Astrocyte of the spinal cord (primary cell): Measurements from ENCODE around the gene FXR2.
"Not testable (repeated sequence)": the region's sequence is repeated elsewhere in the genome, so short reads cannot be mapped to it uniquely, and the experiment has no call there.

Source experiments
- DNase-seq: peaks from one replicate; pipeline ENCODE4 v3.0.0; 2011; ENCODE audit warnings: low read depth, low spot score
- H3K4me3 ChIP-seq: 2 replicates; pipeline ENCODE4 v1.5.1; 2011; ENCODE audit warnings: low read depth, mild to moderate bottlenecking, low read length, moderate library complexity
- in situ Hi-C: cut with HindIII; loops from 2 replicates; pipeline ENCODE4 v1.10.0; 2017; ENCODE audit warnings: low sequenced_read_pairs
- TF ChIP-seq, protein P1 (sequence below): IDR thresholded peaks from 2 replicates; pipeline ENCODE4 v1.5.1; 2012; ENCODE audit warnings: low read depth, mild to moderate bottlenecking, low read length, inconsistent platforms

Gene FXR2

DNA sequence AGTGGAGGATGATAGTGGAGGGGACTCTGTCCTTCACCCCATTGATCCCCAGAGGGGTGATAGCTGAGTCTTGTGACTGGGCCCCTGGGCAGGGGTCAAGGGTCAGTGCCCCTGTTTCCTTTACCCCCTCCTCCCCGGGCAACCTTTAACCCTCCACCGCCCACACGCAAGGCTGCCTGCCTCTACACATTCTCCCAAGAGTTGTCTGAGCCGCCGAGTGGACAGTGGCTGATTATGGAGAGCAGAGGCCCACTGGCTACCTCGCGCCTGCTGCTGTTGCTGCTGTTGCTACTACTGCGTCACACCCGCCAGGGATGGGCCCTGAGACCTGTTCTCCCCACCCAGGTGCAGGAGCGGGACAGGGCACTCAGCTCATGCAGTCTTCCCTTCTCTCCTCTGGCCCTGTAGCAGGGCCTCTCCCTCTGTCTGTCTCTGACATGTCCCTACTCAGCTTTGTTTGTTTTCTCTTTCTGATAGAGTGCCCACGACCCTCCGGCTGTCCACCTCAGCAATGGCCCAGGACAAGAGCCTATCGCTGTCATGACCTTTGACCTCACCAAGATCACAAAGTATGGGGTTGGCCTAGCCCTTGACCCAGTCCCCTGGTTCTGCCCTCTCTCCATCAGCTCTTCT, 15.4 kb upstream of the FXR2 start, which contains the start of gene SHBG:
Gene SHBG (plus strand): TSS at position 197 of the 633 bp plus-strand sequence. CDS start 38 bp downstream, at position 235.
- in situ Hi-C loops, result no loop called here
- H3K4me3 ChIP-seq, result no peak within 1 kb of the TSS
- DNase-seq, result no peak
- TF ChIP-seq, protein P1, sequence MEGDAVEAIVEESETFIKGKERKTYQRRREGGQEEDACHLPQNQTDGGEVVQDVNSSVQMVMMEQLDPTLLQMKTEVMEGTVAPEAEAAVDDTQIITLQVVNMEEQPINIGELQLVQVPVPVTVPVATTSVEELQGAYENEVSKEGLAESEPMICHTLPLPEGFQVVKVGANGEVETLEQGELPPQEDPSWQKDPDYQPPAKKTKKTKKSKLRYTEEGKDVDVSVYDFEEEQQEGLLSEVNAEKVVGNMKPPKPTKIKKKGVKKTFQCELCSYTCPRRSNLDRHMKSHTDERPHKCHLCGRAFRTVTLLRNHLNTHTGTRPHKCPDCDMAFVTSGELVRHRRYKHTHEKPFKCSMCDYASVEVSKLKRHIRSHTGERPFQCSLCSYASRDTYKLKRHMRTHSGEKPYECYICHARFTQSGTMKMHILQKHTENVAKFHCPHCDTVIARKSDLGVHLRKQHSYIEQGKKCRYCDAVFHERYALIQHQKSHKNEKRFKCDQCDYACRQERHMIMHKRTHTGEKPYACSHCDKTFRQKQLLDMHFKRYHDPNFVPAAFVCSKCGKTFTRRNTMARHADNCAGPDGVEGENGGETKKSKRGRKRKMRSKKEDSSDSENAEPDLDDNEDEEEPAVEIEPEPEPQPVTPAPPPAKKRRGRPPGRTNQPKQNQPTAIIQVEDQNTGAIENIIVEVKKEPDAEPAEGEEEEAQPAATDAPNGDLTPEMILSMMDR, result no peak

DNA sequence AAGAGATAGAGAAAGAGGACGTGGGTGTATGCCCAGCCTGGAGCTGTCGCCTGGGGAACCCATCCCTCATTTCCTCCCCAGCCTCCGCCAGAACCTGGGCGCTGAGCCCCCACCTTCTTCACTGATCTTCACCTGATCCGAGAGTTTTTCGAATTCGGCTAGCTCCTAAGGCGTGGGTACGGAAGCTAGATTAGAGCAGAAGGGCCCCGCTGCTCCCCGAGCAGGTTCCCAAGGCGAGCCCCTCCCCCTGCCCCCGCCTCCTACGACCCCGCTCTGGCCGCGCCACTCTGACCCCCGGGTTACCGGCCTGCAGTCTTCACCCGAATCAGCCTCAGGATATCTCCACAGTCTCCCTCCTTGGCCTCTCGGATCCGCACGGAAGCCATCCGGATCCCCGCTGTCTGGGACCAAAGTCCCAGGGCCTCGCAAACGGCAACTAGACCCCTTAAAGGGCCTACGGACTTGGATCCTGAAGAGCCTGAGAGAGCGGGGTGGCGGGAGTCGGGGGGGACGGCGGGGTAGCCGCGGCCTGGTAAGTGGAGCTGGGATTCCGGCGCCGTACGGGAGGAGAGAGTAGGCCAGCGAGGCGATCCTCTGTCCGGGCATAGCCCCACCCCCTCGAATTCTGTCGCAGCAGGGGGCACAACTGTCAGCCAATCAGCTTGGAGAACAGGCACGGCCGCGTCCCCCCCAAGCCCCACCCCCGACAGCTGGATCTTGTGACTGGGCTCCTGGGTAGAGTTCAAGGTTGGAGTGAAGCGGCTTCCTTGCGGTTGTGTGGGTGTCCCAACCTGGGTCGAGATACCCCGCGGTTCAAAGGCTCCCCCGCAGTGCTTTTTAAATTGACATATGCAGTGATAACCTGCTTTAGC, 12.8 kb upstream of the FXR2 start, which contains the start of gene SAT2:
Gene SAT2 (minus strand): TSS at position 572 of the 872 bp plus-strand sequence. CDS start 186 bp downstream, at position 386.
- TF ChIP-seq, protein P1, result no peak
- peak; percentile 93 for DNase-seq
- peak within 1 kb of the TSS; percentile 83 for H3K4me3 ChIP-seq
- in situ Hi-C loops, result no loop called here

DNA sequence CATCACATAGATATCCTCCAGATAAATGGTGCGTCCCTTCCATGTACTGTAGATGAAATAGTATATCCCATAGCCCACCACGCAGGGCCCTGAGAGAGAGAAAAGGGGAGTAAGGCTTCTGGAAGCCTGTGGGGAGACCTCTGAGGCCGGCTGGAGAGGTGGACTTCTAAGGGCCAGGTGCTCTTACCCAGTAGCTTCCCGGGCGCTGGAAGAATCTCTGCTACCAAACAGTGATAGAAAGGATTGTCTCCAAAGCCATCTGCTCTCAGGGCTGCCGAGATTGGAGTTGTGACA, 12.2 kb upstream of the FXR2 start:
- TF ChIP-seq, protein P1, result no peak
- peak; percentile 5 for DNase-seq
- in situ Hi-C loops, result no loop called here
- H3K4me3 ChIP-seq, result peak overlapping the region; percentile 83

DNA sequence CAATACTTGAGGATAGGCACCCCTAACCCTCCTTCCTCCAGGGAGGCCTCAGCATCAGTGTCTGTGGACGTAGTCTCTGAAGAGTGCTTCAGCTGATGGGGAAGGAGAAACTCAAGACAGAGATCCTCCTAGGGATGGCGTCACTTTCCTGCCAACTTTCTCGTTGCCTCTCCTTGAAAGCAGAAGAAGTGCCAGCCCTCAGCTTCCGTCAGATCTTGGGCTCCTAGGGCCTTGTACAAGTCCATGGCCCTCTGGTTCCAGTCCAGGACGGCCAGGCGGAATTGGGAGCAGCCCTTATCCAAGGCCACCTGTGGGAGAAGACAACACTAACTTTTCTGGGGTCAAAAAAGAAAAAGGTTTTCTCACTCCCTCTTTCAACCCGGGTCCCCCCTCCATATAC, 11.6 kb upstream of the FXR2 start:
- no peak for DNase-seq
- no peak overlapping the region for H3K4me3 ChIP-seq
- in situ Hi-C loops, result no loop called here
- TF ChIP-seq, protein P1, result no peak

DNA sequence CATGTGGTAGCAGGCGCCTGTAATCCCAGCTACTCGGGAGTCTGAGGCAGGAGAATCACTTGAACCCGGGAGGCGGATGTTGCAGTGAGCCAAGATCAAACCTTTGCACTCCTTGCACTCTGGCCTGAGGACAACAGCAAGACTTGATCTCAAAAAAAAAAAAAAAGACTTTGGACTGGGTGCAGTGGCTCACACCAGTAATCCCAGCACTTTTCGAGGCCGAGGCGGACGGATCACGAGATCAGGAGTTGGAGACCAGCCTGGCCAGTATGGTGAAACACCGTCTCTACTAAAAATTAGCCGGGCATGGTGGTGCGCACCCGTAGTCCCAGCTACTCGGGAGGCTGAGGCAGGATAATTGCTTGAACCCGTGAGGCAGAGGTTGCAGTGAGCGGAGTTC, 11.1 kb upstream of the FXR2 start:
- DNase-seq, in situ Hi-C loops, H3K4me3 ChIP-seq: not testable (repeated sequence)

DNA sequence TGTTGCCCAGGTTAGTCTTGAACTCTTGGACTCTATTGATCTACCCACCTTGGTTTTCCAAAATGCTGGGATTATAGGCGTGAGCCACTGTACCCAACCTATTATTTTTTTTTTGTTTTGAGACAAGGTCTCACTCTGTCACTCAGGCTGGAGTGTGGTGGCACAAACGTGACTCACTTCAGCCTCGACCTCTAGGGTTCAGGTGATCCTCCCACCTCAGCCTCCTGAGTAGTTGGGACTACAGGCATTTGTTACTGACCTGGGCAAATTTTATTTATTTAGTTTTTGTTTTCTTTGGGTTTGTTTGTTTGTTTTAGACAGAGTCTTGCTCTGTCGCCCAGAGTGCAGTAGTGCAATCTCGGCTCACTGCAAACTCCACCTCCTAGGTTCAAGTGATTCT, 9.0 kb upstream of the FXR2 start:
- in situ Hi-C loops, result no loop called here

More for the DNA sequence above, 9.0 kb upstream of the FXR2 start:
- DNase-seq, result no peak
- H3K4me3 ChIP-seq, result no peak overlapping the region
- TF ChIP-seq, protein P1, result no peak
